HUES48 (cell line): ENCODE results near the gene TTC34.

Experiments
- H3K27ac ChIP-seq: one replicate; pipeline ENCODE4 v1.7.0; 2013; ENCODE audit warnings: low read depth, low read length, inconsistent platforms
- H3K27me3 ChIP-seq: 2 replicates; pipeline ENCODE4 v1.6.1; 2013; ENCODE audit warnings: mild to moderate bottlenecking, low read length; ENCODE audit not compliant: control insufficient read depth, insufficient read depth
- H3K36me3 ChIP-seq: 2 replicates; pipeline ENCODE4 v1.6.1; 2013; ENCODE audit warnings: low read length; ENCODE audit not compliant: control insufficient read depth, insufficient read depth
- H3K4me1 ChIP-seq: 2 replicates; pipeline ENCODE4 v1.6.1; 2013; ENCODE audit warnings: mild to moderate bottlenecking, low read length; ENCODE audit not compliant: control insufficient read depth, insufficient read depth
- H3K4me3 ChIP-seq: 2 replicates; pipeline ENCODE4 v1.5.1; 2013; ENCODE audit warnings: mild to moderate bottlenecking, low read depth, low read length
- H3K9ac ChIP-seq: 2 replicates; pipeline ENCODE4 v1.6.1; 2013; ENCODE audit warnings: mild to moderate bottlenecking, low read depth, low read length, moderate library complexity
- H3K9me3 ChIP-seq: 2 replicates; pipeline ENCODE4 v1.6.1; 2013; ENCODE audit warnings: low read length; ENCODE audit not compliant: control insufficient read depth, insufficient read depth

The TTC34 gene

DNA sequence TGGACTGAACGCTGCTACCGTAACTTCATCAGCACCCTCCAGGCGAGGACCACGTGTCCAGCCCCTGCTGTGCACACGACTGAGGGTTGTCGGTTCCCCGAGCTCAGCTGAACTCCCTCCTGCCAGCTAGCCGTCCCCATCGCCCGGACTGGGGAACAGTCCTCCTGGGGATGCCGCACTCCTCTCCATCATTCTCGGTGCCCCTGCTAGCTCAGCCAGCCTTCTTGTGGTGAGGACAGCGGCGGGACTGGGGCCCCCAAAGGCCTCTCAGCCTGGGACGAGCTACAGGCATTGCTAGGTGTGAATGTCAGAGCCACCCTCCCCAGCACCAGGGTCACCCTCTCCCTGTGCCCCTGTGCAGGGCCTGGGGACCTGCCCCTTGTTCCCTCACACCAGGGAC lies 8.8 kb upstream of the TTC34 start:
- Histone ChIP-seq H3K4me1 (no peaks in the 10 kb centered on the region), H3K9me3 (peaks cover 31% of the 10 kb centered on the region), H3K9ac (no peak overlapping the region), H3K36me3 (no peaks in the 10 kb centered on the region), H3K27me3 (no peaks in the 10 kb centered on the region), H3K4me3 (no peak overlapping the region), H3K27ac (no peak overlapping the region)

- H3K9me3 ChIP-seq = peaks cover 31% of the 10 kb centered on the region
- no peaks in the 10 kb centered on the region for H3K27me3 ChIP-seq
- H3K27ac ChIP-seq = no peak overlapping the region
- no peaks in the 10 kb centered on the region for H3K4me1 ChIP-seq
- H3K4me3 ChIP-seq = no peak overlapping the region
- no peaks in the 10 kb centered on the region for H3K36me3 ChIP-seq
- H3K9ac ChIP-seq = no peak overlapping the region
Observed at GRCh38 chr1:2809656-2810055, 8.2 kb upstream of the TTC34 start.

DNA sequence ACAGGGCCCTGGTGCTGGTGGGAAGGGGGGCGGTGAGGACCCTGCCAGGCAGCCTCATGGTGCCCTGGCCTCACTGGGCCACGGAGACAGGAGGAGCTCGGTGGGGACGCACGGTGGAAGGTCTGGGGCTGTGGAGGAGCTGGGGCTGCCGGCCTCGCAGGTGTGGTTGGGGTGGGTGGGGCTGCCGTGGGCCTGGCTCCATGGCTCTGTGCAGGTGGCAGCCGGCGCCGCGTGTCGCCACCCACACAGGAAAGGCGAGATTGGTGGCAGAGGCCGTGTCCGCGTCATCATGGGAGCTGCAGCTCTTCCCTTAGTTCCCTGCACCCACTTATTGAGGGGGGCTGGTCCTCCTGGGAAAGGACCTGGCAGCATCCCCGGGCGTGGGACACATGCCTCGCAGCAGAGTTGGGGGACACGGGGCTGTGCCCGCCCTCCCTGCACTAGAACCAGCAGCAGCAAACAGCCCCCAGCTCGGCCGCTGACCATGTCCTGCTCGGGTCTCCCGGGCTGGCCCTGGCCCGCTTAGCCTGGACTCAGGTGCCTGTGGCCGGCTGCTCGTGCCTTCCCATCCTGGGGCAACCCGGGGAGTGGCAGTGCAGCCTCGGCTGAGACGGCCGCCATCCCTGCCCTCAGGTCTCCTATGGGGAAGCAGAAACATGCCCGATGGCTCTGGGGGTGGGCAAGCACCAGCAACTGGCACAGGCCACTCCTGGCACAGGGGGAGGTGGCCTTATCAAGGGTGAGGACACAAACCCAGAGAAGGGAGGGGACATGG lies 7.5 kb upstream of the TTC34 start:
- H3K9ac ChIP-seq = no peak overlapping the region
- H3K4me3 ChIP-seq = no peak overlapping the region
- H3K36me3 ChIP-seq = no peaks in the 10 kb centered on the region
- H3K4me1 ChIP-seq = no peaks in the 10 kb centered on the region
- H3K27me3 ChIP-seq = no peaks in the 10 kb centered on the region
- peaks cover 28% of the 10 kb centered on the region for H3K9me3 ChIP-seq
- no peak overlapping the region for H3K27ac ChIP-seq

- Histone ChIP-seq H3K27ac (no peak overlapping the region), H3K9ac (no peak overlapping the region), H3K27me3 (no peaks in the 10 kb centered on the region), H3K4me3 (no peak overlapping the region), H3K9me3 (peaks cover 24% of the 10 kb centered on the region), H3K4me1 (no peaks in the 10 kb centered on the region), H3K36me3 (no peaks in the 10 kb centered on the region)
Observed at GRCh38 chr1:2808386-2808705, 6.9 kb upstream of the TTC34 start.

GRCh38 chr1:2807678-2808385 lies 6.3 kb upstream of the TTC34 start:
- H3K9ac ChIP-seq = no peak overlapping the region
- H3K9me3 ChIP-seq = peaks cover 20% of the 10 kb centered on the region
- H3K27ac ChIP-seq = no peak overlapping the region
- H3K27me3 ChIP-seq = no peaks in the 10 kb centered on the region
- no peaks in the 10 kb centered on the region for H3K36me3 ChIP-seq
- no peak overlapping the region for H3K4me3 ChIP-seq
- H3K4me1 ChIP-seq = no peaks in the 10 kb centered on the region

- Histone ChIP-seq H3K36me3 (no peaks in the 10 kb centered on the region), H3K4me3 (no peak overlapping the region), H3K9ac (no peak overlapping the region), H3K9me3 (peaks cover 12% of the 10 kb centered on the region), H3K27ac (no peak overlapping the region), H3K4me1 (no peaks in the 10 kb centered on the region), H3K27me3 (no peaks in the 10 kb centered on the region)
Observed at GRCh38 chr1:2807036-2807435, 5.5 kb upstream of the TTC34 start.

DNA sequence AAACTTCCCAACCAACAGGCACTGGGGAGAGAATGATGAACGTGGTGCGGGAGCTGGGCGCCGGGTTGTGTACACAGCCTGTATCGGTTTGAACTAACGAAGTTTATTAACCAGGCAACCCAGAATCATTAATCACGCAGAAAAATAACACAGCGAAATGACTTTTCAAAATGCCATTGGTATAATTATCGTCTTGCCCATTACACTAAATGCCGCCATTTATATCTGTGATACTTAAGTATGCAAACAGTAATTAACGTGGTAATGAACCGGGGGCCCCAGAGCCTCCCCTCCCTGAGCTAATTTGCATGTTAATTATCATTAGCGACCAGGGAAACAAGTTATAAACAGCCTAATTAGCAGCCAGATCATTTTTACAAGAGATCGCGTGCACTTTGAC lies 5.1 kb upstream of the TTC34 start:
- Histone ChIP-seq H3K27me3 (no peaks in the 10 kb centered on the region), H3K4me3 (no peak overlapping the region), H3K4me1 (no peaks in the 10 kb centered on the region), H3K27ac (no peak overlapping the region), H3K9ac (no peak overlapping the region), H3K9me3 (peaks cover 11% of the 10 kb centered on the region; the same call in 1 of the 2 replicates), H3K36me3 (no peaks in the 10 kb centered on the region)

DNA sequence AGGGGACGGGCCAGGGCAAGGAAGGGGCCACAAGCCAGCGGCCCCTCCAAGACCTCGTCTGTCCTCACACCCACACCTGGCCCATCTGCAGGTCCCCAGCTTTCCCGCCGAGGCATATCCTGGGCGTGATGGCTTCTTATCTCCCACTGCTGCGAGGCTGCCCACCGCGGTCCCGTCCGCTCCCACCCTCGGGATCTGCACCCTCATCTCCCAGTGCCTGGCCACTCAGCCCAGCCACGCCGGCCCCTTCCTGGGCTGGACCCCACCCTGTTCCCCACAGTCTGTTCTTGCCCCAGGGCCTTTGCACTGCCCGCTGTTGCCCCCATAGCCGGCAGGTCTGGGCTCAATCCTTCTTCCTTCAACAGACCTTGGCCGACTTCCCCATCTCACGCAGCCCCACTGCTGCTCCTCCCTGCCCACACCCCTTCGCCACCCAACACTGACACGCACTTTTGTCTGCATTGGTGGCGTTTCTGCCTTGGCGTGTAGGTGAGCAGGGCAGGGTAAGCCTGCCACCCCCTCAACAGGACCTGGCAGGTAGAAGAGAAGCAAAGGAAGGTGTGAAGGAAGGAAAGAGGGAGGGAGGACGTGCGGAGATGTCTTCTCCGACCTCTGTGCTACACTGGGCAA lies 4.4 kb upstream of the TTC34 start:
- H3K9me3 ChIP-seq = peaks cover 7% of the 10 kb centered on the region; the same call in 1 of the 2 replicates

GRCh38 chr1:2804628-2805351 lies 3.3 kb upstream of the TTC34 start:
- no peak overlapping the region for H3K4me3 ChIP-seq
- no peaks in the 10 kb centered on the region for H3K4me1 ChIP-seq
- no peaks in the 10 kb centered on the region for H3K27me3 ChIP-seq
- no peaks in the 10 kb centered on the region for H3K36me3 ChIP-seq
- no peak overlapping the region for H3K9ac ChIP-seq
- H3K27ac ChIP-seq = no peak overlapping the region
- H3K9me3 ChIP-seq = no peaks in the 10 kb centered on the region

More for the DNA sequence above, 4.4 kb upstream of the TTC34 start:
- Histone ChIP-seq H3K4me1 (no peaks in the 10 kb centered on the region), H3K9ac (no peak overlapping the region), H3K4me3 (no peak overlapping the region), H3K36me3 (no peaks in the 10 kb centered on the region), H3K27ac (no peak overlapping the region), H3K27me3 (no peaks in the 10 kb centered on the region)

GRCh38 chr1:2803931-2804627 lies 2.6 kb upstream of the TTC34 start:
- H3K27me3 ChIP-seq = no peaks in the 10 kb centered on the region

More at GRCh38 chr1:2803931-2804627, 2.6 kb upstream of the TTC34 start:
- Histone ChIP-seq H3K4me1 (no peaks in the 10 kb centered on the region), H3K27ac (no peak overlapping the region), H3K36me3 (no peaks in the 10 kb centered on the region), H3K9me3 (no peaks in the 10 kb centered on the region), H3K4me3 (no peak overlapping the region), H3K9ac (no peak overlapping the region)
